B cell (primary cell): ENCODE measurements around the gene SIAH3.

ENCODE experiments used
- EZH2 ChIP-seq: IDR thresholded peaks from 2 replicates; pipeline ENCODE4 v1.6.1; 2012; ENCODE audit warnings: borderline replicate concordance, low read depth, mild to moderate bottlenecking, moderate library complexity, low read length; ENCODE audit not compliant: insufficient read depth, poor library complexity, severe bottlenecking
- TF ChIP-seq, protein P1 (sequence below): fragments of 200-600 bp; IDR thresholded peaks from one replicate; pipeline ENCODE4 v1.8.0; 2022; ENCODE audit warnings: antibody characterized with exemption, mild to moderate bottlenecking

- TF ChIP-seq, protein P1, sequence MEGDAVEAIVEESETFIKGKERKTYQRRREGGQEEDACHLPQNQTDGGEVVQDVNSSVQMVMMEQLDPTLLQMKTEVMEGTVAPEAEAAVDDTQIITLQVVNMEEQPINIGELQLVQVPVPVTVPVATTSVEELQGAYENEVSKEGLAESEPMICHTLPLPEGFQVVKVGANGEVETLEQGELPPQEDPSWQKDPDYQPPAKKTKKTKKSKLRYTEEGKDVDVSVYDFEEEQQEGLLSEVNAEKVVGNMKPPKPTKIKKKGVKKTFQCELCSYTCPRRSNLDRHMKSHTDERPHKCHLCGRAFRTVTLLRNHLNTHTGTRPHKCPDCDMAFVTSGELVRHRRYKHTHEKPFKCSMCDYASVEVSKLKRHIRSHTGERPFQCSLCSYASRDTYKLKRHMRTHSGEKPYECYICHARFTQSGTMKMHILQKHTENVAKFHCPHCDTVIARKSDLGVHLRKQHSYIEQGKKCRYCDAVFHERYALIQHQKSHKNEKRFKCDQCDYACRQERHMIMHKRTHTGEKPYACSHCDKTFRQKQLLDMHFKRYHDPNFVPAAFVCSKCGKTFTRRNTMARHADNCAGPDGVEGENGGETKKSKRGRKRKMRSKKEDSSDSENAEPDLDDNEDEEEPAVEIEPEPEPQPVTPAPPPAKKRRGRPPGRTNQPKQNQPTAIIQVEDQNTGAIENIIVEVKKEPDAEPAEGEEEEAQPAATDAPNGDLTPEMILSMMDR, result no peak
- no peak for TF ChIP-seq EZH2
These were observed 65.1 kb downstream of the SIAH3 start for GRCh38 chr13:45786293-45786920.
